GM19468 (cell line): ENCODE results near the gene TNNC2.
"Not testable (repeated sequence)": the region's sequence is repeated elsewhere in the genome, so short reads cannot be mapped to it uniquely, and the experiment has no call there.

Experiments used
- ATAC-seq: cut with Tn5 transposase; IDR thresholded peaks from one replicate; pipeline ENCODE4 v1.9.1; 2021; ENCODE audit warnings: mild to moderate bottlenecking, moderate library complexity, moderate number of reproducible peaks; ENCODE audit not compliant: unreplicated experiment; ENCODE audit errors: extremely low read depth

Gene TNNC2

DNA sequence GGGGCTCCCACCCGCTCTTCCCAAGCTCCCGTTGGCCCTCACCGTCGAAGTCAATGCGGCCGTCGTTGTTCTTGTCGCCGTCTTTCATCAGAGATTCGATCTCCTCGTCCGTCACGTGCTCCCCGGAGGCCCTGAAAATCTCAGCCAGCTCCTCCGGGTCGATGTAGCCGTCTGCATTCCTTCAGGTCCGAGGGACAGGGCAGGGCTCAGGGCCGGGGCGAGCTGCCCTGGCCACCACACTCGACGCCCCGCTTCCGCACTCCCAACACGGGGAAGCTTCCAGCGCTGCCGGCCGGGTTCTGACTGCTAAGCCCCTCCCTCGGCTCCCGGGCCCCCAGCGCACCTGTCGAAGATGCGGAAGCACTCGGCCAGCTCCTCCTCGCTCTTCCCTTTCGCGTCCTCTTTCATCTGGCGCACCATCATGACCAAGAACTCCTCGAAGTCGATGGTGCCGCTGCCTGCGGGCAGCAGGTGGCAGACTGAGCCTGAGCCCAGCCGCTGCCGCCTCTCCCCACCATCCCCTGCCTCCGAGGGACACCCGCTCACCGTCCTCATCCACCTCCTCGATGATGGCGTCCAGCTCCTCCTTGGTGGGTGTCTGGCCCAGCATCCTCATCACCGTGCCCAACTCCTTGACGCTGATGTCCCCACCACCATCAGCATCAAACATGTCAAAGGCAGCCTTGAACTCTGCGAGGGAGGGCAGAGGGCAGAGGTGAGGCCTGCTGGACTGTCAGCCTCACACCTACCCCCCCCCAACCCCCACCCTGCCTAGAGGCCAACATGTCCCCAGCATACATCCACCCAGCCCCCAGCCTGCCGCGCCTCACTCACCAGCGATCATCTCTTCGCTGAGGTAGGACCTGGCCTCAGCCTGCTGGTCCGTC is 2.9 kb downstream of the TNNC2 start:
- no peak for ATAC-seq

DNA sequence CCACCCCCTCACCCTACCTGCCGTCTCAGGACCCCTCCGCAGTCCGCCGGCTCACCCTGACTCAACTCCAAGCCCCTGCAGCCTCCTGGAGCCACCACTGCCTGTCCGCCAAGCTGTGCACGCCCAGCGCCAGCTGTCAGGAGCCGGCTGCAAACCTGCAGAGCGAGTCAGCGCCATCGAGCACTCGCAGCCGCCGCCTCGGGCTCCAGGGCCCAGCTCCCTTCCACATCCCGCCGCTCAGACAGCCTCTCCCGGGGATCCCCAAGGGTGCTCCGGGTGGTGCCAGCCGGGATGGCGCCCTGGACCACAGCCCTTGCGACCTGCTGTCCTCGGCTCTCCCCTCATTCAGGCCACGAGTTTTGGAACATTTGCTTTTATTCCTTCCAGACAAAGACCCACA is 4.3 kb downstream of the TNNC2 start:
- ATAC-seq = no peak

DNA sequence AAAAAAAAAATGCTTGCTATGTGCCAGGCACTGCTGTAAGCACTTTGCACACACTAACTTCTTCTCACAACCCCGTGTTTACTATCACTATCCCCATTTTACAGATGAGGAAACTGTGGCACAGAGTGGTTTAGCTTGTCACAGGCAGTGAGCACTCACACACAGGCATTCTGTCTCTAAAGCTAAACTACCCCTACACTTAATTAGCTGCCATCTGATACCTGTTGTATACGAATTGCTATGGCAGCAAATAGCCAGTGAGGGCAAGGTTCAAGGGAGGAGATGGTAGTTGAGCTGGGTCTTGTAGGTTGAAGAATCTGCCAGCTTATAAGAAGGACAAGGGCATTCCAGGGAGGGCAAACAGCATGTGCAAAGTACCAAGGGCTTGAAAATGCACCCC is 5.2 kb downstream of the TNNC2 start:
- no peak for ATAC-seq

DNA sequence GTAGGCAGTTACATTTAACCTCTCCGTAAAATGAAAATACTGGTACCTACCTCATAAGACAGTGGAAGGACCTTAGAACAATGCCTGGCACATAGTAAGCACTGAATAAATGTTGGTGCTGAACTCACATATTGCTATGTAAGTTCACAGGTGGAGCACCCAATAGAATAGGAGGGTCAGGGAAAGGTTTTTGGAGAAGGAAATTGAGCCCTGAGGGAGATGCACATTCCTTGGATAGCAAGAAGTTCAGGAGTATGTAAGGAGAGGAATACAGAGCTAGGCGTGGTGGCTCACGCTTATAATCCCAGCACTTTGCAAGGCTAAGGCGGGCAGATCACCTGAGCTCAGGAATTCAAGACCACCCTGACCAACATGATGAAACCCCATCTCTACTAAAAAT is 7.6 kb downstream of the TNNC2 start:
- ATAC-seq = no peak

DNA sequence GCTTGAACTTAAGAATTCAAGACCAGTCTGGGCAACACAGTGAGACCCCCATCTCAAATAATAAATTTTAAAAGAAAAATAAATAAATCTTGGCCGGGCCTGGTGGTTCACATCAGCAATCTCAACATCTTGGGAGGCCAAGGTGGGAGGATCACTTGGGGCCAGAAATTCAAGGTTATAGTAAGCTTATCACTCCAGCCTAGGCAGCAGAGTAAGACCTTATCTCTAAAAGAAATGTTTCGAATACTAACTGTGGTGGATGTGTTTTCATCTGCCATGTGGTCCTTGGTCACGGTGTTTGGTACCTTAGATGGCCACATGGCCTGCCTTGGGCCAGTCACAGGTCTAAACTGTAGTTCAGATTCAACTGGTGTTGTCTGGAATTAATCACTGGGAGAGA is 8.9 kb downstream of the TNNC2 start:
- no peak for ATAC-seq

DNA sequence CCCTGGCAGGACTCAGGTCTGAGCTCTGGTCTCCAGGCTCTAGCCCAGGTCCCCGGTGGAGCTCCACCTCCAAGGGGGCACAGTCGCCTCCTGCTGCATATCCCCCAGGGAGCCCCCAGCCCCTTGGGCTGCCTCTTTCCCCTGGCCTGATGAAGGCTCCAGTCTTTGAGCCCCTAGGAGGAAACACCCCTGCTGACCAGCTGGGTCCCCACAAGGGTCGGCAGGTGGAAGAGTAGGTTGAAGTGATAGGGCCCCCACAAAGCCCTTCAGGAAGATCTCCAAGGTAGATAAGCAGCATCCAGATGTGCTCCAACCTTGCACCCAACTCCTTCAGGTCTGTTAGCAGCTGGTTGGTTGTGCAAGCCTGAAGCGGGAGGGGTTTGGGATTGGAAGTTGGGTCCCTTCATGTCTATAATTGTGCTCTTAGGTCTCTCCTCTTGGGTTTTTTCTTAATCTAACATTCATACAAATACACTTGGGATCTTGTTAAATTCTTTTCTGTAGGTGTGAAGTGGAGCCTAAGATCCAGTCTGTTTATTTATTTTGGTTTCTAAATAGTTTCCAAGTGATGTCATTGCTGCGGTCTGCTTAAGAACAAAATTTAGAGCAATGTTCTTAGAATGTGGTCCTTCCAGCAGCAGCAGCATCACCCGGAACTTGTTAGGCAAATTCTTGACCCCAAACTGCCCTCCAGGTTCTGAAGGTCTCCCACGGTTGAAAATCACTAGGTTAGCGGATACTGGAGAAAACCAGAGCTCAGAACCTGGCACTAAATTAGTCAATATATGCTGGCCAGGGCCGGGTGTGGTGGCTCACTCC is 9.5 kb downstream of the TNNC2 start:
- ATAC-seq = no peak

DNA sequence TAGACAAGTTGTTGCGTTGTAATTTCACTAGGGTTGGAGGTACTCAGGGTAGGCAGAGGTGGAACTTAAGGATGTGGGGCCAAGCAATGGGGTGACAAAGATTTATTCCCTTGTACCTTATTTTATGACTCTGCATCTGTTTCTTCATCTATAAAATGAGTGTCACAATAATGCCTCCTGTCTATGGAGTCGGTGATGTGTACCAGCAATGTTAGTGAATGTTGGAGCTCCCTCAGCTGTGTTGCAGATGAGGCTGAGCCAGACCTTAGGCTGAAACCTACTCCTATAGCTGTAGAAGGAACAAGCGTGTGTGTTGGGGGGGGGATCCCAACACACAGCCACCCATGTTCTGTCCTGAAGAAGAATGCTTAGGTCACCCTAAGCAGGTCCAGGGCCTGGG is 10.2 kb downstream of the TNNC2 start:
- no peak for ATAC-seq

DNA sequence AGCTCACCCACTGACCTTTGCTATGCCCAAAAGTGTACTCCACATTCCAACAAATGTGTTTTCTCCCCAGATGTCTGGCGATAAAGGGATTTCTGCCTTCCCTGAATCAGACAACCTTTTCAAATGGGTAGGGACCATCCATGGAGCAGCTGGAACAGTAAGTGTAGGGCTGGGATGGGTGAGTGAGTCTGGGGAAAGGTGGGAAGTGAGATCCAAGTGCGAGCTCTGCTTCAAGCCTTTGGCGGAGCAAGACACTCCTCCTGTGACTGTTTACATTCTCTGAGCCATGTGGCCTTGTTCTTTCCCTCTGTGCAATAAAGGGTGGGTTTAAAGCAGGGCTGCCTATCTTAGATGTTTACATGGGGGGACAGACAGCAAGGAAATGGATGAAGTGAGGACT is 12.8 kb downstream of the TNNC2 start:
- no peak for ATAC-seq

DNA sequence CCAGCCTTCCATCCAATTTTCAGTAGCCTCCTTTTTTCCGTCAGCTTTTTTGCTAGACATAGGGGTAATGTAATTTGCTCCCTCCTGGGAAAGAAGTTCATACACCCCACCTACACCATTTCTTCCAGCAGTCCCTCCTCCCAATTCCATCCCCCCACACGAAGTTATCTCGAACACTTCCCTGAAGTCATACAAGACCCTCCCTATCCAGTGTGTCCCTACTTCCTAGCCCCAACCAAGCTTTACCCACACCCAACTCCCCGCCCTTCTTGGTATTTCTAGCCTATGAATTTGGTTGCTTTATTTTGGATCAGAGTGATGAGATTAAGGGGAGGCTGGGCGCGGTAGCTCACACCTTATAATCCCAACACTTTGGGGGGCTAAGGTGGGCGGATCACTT is 13.6 kb downstream of the TNNC2 start:
- no peak for ATAC-seq

DNA sequence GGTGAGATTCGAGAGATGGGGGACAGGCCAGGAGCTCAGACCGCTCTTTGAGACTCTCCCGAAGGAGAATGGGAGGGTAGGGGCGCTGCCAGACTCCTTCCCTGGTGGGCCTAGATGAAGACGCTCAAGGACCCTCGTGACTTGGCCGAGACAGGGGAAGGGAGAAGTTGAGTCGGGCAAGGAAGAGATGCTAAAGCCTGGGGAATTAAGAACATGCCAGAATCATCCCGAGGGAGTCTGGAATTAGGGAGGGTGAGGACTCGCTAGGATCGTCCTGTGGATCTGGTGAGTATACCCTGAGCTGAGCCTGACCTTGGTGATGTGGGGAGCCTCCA is 14.1 kb downstream of the TNNC2 start:
- no peak for ATAC-seq

DNA sequence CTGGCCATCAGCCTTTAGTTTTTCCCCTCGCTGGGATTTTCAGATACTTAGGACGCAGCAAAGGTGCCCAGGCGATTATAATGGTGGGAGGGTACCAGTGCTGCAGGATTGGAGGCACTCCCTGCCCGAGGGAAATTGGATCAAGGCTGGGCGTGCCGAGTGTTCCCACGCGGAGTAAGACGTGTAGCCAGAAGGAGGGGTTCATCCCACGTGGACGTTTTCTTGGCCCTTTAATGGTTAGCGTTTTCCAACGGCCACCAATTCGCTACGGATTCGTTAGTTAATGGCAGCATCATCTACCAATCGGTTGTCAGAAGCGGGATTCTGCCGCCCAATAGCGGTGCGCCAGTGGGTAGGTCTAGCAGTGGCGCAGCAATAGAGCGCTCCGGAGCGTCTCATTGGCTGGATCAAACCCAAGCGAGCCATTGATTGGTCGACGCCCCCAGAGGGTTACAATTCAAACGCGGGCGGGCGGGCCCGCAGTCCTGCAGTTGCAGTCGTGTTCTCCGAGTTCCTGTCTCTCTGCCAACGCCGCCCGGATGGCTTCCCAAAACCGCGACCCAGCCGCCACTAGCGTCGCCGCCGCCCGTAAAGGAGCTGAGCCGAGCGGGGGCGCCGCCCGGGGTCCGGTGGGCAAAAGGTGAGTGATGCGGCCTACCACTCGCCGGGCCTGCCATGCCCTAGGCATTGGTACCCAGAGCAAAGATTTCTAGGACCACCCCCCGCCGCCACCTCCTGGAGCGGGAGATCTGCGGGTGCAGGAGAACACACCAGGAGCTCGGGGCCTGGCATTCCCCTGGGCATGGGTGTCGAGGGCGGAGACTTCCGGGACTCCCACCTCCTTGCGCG is 14.7 kb downstream of the TNNC2 start, which contains the start of gene UBE2C:
UBE2C (plus strand) TSS at position 488 of the 849 bp plus-strand sequence; CDS start at position 540, 52 bp downstream.
- ATAC-seq = peak; percentile 90

DNA sequence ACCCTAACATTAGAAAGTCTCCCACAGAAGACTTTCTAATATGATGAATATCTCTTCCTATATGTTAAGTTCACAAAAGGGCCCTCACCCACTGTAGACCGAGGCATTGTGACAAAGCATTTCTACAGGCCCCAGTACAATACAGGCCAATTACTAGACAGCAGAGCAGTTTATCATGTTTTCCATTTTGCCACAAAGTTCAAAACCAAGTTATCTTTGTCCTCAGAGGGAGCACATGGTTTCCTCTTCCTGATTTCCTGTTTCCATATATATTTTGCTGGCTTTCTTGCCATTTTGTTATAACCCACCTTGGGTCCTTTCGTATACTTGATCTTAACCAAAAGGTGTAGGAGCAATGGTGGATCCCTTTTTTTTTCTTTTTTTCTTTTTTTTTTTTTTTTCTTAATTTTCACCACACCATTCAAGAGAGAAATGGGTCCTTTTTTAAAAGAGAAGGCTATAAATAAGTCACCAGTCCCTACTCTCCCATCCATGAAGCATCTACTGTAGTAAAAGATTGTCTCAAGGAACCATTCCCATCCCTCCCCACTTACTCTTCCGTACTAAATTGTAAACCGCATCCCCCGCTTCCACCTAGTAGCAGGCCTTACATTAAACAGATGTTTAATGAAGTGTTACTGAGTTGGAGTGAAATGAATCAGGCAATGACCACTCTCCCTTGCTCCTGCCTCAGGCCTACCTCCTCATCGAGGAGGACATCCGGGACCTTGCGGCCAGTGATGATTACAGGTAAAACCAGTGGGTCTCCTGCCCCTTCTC is 16.7 kb downstream of the TNNC2 start:
- no peak for ATAC-seq

DNA sequence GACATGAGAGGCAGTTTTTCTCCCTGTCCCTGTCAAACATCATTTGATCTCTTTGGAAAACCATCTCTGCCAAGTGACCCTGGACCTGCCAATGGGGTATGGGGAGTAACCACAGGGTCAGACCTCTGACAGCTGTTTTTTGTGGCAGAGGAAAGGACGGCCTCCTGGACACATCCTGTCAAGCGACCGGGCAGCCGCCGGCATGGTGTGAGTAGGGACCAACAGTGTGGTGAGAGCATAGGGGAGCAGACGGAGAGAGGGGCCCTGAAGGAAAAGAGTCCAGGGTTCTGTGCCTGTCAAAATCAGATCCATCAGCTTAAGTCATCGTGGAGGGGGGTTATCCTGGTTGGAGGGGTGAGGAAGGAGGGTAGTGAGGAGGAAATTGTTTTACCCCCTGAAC is 25.3 kb downstream of the TNNC2 start:
- no peak for ATAC-seq

DNA sequence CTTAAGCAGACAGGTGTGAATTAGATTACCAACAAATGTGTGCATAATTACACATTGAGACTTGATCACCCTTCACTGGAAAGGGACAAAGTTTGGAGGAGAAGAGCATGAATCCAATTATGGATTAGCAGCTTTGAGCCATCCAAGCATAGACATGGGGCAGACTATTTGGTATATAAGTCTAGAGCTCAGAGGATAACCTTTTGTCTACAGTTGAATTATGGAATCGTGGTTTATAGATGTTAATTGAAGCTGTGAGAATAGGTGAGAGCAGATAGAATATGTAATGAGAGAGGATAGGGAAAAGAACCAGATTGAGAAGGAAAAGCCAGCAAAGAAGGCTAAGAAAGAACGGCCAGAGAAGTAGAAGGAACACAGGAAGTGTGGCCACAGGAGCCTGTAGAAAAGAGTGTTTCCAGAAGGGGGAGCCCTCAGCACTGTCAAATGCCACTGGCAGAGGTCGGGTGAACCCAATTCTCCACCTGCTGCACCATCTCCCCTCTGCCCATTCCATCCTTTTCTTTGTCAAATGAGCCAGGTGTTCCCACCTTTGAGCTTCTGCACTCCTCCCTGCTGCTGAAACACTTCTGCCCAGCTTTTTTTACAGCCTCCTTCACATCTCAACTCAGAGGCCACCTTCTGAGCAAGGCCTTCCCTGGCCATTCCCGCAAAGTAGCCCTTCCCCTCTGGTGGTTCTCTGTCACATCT is 28.0 kb downstream of the TNNC2 start:
- ATAC-seq = no peak

DNA sequence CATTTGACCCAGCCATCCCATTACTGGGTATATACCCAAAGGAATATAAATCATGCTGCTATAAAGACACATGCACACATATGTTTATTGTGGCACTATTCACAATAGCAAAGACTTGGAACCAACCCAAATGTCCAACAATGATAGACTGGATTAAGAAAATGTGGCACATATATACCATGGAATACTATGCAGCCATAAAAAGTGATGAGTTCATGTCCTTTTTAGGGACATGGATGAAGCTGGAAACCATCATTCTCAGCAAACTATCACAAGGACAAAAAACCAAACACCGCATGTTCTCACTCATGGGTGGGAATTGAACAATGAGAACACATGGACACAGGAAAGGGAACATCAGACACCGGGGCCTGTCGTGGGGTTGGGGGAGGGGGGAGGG is 29.2 kb downstream of the TNNC2 start:
- ATAC-seq = not testable (repeated sequence)

DNA sequence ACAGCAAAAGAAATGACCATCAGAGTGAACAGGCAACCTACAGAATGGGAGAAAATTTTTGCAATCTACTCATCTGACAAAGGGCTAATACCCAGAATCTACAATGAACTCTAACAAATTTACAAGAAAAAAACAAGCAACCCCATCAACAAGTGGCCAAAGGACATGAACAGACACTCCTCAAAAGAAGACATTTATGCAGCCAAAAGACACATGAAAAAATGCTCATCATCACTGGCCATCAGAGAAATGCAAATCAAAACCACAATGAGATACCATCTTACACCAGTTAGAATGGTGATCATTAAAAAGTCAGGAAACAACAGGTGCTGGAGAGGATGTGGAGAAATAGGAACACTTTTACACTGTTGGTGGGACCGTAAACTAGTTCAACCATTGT is 29.6 kb downstream of the TNNC2 start:
- not testable (repeated sequence) for ATAC-seq

DNA sequence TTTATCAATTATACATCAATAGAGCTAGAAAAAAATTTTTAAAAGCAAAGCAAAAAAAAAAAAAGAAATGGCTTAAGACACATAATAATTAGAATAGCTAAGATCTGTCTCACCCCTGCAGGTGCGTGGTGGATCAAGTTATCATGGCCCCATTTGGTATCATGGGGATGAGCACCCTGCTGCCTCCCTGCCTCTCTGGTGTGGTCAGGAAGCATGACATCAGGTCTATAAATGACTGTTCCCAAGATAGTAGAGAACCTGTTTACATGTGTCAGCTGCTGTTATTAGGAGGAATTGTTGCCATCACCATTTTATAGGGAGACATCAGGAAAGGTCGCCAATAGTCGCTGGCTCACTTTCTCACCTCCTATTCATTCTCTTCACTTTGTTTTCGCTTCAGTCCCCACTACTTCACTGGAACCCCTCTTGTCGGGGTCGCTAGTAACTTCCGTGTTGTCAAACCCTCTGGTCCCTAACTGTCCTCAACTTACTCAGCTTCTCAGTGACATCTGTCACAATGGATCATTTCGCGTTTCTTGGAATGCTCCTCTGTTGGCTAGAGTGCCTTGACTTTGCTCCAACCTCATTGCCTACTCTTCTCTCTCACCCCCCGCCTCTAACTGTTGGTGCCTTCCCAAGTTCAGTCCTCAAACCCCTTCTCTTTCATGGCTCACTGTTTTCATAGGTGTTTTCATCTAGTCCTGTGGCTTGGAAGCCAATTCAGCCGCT is 30.6 kb downstream of the TNNC2 start:
- no peak for ATAC-seq

DNA sequence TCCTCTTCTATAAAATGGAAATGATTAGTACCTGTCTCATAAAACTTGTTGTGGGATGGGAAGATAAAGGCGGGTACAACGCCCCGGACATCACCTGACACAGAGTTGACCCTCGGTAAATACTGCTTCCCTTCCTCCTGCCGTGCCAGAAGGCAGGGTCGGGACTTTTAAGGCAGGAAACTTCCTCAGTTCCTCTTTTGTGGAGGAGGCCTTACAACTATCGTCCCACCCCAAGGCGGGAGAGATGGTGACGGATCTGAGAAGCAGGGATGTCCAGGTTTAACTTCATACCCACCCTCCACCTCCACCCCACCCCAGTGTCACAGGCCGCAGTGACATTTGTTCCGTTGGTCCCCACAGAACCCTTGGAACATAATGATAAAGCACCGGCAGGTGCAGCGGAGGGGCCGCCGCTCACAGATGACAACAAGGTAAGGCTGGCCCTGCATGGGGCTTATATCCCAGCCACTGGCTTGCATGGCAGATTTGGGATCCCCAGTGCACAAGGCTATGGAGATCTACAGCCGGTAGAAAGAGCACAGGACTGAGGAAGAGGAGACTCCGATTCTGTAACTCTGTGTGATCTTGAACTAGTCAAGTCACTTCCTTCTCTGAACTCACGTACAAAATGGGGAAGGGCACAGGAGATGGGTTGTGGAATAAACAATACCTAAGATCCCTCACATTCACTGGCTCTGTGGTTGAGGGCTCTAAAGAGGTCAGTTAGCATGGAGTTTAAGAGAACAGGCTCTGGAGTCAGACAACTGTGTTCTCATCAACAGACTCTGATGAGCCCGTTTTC is 34.6 kb downstream of the TNNC2 start:
- no peak for ATAC-seq
